C4-2B (cell line): Measurements from ENCODE around the gene MECP2.

Experiments
- H3K27ac ChIP-seq: fragments of 450-650 bp; 2 replicates; pipeline ENCODE4 v1.5.1; 2017
- ZFX ChIP-seq: fragments of 450-650 bp; IDR thresholded peaks from 2 replicates; pipeline ENCODE4 v1.6.1; 2017
- TF ChIP-seq, protein P1 (sequence below): fragments of 450-650 bp; conservative IDR thresholded peaks from 2 replicates; pipeline ENCODE4 v1.5.1; 2017; ENCODE audit warnings: mild to moderate bottlenecking

Gene MECP2

GRCh38 chrX:154115071-154115470 lies 17.6 kb upstream of the MECP2 start:
- no peak overlapping the region for H3K27ac ChIP-seq
- no peak for TF ChIP-seq ZFX
- TF ChIP-seq, protein P1, sequence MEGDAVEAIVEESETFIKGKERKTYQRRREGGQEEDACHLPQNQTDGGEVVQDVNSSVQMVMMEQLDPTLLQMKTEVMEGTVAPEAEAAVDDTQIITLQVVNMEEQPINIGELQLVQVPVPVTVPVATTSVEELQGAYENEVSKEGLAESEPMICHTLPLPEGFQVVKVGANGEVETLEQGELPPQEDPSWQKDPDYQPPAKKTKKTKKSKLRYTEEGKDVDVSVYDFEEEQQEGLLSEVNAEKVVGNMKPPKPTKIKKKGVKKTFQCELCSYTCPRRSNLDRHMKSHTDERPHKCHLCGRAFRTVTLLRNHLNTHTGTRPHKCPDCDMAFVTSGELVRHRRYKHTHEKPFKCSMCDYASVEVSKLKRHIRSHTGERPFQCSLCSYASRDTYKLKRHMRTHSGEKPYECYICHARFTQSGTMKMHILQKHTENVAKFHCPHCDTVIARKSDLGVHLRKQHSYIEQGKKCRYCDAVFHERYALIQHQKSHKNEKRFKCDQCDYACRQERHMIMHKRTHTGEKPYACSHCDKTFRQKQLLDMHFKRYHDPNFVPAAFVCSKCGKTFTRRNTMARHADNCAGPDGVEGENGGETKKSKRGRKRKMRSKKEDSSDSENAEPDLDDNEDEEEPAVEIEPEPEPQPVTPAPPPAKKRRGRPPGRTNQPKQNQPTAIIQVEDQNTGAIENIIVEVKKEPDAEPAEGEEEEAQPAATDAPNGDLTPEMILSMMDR: no peak

DNA sequence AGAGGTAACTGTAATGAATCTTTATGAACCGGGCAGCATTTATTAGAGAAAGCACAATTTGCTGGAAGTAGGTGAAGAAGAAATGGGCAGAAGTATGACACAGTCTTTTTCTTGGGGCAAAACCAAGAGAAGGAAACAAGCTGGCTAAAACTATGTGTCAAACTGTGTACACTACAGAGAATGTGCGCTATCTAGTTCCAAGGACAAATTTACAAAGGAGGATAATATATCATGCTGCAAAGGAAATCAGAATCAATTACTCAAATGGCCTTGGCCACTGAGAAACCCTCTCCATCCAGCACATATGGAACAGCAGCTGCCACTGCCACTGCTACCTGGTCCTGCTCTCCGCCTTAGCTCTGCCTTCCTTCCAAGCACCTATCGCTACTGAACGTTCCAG lies 17.1 kb upstream of the MECP2 start:
- H3K27ac ChIP-seq: no peak overlapping the region
- TF ChIP-seq, protein P1: no peak
- no peak for TF ChIP-seq ZFX

DNA sequence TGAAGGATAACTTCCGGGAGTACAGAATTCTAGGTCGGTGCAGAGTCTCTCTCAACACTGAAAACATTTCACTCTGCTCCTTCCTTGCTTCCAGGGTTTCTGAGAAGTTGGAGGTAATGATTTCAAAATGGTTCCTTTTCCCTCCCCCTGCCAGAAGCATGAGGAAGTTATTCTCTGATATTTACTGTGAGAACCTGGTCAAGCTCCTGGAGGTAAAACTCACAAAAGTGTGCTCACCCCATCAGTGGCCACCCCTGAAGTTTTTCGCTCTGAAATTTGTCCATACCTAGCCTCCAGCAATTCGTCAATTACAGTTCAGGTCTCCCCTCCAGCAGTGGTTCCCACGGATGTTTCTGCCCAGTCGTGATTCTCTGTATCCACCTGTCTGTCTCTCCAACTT lies 16.2 kb upstream of the MECP2 start:
- TF ChIP-seq, protein P1: no peak
- no peak for TF ChIP-seq ZFX
- no peak overlapping the region for H3K27ac ChIP-seq

DNA sequence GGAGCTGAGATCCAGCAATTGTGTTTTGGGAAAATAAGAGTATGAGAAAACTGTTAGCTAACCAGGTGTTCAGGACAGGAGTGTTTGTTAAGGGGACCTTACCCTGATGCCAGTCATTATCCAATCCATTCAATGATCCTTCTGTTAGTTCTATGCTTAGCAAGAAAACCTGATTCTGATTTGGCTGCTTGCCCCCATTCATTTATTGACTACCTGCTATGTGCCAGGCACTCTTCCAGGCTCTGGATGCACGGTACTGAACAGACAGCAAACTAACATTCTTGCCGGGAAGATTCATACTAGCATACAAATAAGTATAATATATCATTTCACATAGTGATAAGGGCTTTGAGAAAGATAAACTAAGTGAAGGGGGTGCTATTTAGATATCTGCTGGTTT lies 1.0 kb upstream of the MECP2 start:
- TF ChIP-seq ZFX: no peak
- TF ChIP-seq, protein P1: no peak
- peak overlapping the region; percentile 87 for H3K27ac ChIP-seq

DNA sequence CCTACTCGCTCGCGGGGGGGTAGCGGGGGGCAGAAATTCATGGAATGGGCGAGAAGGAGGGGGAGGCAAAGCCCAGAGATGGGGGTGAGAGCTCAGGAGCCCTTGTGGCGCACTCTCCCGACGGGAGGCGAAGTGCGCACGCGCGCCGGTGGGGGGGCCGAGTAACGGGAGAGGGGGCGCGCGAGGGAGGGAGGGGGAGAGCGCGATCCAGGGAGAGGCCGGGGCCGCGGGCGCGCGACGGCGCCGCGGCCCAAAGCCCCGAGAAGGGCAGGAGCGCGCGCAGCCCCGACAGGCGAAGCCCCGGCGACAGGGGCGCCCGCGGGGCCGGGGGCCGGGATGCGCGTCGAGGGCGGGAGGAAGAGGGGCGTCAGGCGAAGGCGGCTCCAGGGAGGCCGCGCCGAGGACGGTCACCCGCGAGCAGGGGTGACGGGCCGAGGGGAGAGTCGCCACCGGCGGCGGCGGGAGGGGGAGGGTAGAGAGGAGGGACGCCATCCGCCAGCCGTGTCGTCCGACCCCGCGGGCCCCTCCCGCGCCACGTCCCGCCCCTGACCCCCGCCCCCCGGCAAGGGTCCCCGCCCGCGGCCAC lies 421 bp downstream of the MECP2 start:
- TF ChIP-seq, protein P1: no peak
- TF ChIP-seq ZFX: no peak
- H3K27ac ChIP-seq: peak overlapping the region; percentile 87

DNA sequence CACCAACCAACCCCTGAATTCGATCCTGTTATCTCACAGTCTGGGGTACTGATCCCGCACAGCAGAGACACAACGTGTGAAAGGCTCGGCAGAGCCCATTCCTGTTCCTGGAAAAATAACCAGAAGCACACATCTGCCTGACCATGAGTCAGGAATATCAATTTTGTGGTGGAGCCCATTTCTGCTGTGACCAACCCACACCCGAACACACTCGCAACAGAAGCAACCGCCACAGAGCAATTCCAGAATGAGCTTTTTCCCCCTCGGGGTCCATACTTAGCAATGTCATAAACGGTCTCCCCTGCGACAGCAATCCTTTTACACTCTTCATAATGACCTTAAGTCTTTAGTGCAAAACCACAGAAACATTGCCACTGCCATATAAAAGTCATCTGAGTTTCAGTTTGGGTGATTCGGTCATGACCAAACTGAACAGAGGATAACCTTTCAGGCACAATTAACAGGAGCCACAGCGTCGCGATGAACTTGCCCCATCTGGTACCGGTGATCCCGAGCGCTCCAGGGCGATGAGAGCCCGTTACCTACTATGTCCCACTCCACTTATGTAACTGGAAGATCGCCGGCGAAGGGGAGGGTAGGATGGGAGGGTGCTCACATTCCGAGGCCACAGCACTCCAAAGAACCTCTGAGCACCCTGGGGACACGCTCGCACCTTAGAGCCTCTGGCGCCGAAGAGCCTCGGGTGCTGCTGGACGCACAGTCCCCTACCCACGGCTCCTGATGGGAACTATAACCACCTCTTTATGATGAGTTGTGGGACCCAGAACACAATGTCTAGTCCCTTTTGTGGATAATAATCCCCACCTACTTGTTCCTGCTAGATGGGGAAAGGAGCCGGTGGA lies 1.1 kb downstream of the MECP2 start:
- TF ChIP-seq ZFX: no peak
- TF ChIP-seq, protein P1: no peak
- H3K27ac ChIP-seq: peak overlapping the region; percentile 87

- no peak overlapping the region for H3K27ac ChIP-seq
- no peak for TF ChIP-seq ZFX
- TF ChIP-seq, protein P1: no peak
Measured at GRCh38 chrX:154094833-154095232, 2.7 kb downstream of the MECP2 start.
